DMS 273 (cell line): Measurements from ENCODE around the gene DOK1.

ENCODE experiments used
- DNase-seq: peaks from one replicate; lab custom pipeline; 2025; ENCODE audit not compliant: unreplicated experiment; lab: John Stamatoyannopoulos, UW

The DOK1 gene

DNA sequence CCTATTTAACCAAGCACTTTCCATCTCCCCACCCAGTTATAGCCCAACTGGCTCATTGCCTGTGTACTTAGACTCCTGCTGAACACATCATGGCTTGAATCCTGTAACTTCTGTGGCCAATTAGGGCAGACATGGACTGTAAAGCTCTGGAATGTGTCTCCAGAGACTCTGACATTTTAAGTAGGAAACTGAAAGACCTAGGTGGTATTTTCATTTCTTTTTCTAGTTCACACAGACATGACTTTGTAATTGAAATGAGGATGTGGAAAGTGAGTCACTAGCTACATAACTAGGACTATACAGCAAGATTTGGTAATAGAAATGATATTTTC, 12.2 kb downstream of the DOK1 start:
- no peak for DNase-seq

DNA sequence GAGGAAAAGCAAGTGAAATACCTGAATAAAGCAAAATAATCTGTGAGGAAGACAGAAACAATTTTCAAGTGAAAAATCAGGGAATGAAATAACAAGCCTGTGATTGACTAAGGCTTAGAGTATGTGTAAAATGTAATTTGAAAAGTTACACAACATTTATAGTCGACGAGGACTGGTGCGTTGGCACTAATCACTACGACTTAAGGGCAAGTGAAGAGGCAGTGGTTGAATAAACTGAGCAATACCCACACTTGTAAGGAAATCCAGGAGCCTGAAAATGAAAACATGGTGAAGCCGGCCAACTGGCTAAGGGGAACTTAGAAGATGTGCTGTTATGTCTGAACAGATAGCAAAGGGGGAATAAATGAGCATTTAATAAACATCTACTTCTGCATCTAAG, 13.4 kb downstream of the DOK1 start:
- no peak for DNase-seq

DNA sequence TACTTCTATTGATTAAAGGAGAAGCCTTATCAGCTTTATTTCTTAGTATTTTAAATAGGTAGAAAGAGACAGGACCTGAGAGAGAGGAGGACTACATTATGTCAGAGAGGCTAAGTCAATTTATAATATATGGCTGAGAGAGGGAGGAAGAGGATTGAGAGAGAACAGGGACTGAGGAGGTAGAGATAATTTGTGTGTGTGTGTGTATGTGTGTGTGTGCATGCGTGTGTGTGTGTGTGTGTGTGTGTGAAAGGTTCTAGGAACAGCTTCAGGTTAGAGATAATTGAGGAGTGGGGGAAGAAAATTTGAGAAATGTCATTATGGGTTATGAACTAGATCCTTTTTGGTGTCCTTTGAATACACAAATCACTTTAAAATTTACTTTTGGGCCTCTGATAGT, 15.2 kb downstream of the DOK1 start:
- no peak for DNase-seq

DNA sequence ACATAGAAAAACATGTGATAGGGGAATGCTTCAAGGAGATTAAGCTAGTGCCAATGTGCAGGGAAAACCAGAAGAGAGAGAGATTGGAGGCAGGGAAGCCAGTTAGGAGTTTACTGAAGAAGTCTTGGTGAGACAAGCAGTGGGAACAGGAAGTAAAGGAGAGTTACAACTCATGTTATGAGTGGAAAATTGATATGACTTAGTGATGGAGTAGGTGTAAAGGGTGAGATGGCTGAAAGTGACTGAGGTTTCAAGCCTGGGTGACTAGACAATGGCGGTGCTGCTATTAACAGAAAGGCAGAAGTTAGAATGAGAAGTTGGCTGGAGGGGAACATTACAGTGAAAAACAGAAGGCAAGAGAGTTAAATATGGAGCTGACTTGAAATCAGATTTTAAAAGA, 16.5 kb downstream of the DOK1 start:
- DNase-seq, result no peak

DNA sequence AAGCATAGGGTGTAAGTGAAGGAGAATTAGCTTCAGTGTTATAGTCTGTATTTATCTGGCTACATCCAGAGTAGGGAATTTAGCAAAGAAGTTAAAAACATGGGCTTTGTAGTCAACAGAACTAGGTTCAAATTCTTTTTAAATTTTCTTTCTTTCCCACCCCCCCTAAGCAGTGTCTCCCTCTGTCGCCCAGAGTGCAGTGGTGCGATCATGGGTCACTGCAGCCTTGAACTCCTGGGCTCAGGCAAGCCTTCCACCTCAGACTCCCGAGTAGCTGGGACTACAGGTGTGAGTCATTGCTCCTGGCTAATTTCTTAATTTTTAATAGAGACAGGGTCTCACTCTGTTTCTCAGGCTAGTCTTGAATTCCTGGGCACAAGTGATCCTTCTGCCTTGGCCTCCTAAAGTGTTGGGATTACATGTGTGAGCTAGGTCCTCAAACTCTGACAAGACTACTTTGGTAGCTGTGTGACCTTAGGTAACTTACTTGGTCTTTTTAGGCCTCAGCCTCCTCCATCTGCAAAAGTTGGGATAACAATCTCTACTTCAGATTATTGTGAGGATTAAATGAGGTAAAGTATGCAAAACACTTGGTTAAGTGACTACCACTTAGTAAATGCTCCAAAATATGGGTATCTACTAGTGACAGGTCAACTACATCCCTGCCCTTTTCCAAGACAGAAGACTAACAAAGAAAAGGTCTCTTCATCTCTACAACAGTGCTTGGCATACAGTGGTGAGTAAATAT, 17.8 kb downstream of the DOK1 start:
- no peak for DNase-seq

DNA sequence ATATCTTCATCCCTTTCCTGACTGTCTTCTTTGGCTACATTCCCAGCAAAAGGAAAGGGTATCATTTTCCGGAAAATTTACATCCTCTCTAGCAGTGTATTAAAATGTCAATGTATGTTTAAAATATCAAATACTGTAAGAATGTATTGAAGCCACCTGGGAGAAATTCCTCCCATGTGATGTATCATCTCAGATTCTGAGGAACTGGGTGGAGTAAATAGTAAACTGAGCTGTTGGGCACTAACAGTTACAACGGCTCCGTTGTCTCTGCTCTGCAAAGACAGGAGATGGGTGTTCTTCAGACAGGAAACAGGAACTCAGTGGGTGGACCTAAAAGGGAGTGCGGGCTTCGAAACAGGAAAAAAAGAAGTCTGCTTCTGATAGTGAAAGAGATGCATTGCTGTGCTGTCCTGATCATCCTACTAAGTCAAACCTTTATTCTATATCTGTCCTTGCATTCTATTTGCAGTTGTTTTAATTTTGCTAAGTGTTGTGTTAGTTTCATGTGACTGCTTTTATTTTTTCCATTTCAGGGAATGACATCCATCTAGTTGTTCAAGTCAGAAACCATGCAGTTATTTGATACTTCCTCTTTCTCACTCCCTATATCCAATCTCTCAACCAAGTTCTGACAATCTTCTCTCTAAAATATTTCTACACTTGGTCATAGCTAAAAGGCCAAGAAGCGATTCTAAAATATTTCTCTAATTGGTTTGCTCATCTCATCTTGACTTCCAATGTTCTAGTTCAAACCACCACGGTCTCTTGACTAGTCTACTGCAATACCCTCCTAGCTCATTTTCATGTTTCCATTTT, 19.4 kb downstream of the DOK1 start:
- no peak for DNase-seq

DNA sequence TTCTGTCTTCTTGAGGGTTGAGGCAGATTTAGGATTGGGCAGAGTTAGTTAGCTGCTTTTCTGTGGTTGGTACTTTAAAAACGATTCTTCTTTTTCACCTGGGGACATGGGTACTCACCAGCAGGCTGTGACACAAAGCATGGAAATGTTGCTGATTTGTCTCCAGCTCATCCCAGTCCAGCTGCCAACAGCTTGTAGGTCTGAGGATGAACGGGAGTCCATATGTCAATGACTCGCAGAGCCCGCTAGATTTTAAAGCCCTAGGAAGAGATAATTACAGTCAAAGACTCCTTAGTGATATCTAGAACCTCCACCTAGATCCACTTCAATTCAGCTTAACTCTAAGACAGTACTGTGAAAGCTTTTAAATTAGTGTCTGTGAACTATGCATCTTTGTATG, 20.8 kb downstream of the DOK1 start:
- peak; percentile 57 for DNase-seq

DNA sequence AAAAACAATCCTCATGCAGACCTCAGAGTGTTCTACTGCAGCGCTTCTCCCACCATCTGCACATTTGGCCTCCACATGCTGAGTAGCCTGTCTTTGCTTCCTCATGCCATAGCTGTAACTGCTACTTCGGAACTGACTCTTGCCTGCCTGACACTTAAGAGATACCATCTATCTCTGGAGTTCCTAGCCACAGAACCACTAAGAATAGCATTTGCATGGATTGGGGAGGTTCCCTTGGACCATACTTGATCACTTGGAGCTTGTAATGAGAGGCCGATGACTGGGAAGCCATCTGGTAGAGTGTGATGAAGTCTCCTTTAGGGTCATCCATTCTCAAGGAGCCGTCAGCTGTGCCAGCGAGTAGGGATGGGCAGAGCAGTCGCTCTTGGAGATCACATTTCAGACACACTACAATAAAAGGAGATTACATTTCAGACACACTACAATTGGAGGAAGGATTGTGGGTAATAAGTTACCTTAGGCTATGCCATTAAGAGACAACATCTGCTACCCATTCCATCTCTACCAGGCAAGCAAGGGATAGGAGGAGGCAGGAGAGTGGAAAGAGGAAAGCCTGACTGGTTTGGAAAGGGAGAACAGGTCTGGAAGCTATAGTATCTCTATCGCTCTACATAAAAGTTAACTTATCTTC, 21.8 kb downstream of the DOK1 start:
- peak; percentile 62 for DNase-seq

DNA sequence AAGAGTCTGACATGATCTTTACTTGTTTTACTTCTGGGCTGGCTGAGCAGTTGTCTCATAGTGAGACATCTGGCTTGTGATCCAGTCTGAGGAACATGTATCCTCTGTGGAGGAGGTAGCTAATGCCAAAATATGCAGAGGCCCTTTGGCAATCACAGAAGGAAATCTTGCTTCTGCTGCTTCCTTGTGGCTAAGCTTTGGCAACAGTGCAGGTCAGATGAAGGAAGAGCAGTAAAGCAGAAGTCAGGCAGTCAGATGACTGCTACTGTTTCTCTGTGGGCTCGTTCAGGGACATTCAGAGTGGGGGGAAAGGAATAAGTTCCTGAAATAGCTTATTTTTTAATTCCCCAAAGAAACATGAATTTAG, 22.3 kb downstream of the DOK1 start:
- DNase-seq, result peak; percentile 62

DNA sequence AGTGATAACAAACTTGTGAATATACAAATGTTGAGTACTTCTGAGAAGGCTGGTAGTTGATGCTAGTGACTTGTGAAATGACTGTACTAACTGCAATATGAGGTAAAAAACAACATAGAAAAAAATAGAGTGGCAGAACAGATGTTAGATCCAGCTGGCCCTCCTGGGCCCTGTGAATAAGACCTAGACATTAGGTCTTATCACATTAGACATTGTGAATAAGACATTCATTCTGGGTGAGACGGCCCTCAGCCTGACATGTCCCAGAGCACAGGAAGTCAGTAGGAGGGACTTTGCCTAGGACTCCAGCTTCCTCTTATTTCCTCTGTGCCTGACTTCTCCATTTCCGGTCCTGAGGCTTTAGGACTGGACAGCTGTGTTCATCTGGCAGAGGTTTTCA, 22.9 kb downstream of the DOK1 start:
- DNase-seq, result peak; percentile 80

DNA sequence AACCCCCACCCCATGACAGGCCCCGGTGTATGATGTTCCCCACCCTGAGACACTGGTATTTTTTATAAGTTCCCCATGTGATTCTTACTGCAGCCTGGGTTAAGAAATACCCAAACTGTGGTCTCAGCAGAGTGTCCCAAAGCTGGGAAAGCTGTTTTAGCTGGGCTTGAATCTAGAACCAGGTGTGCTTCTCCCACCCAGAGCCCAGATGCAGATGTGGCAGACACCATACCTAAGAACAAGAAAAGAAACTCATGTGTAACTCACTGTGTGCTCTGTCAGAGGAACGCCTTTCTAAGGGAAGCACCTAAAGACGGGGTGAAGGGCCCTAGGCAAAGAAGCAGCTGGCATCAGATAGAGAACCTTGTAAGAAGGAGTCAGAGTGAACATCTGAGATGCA, 23.9 kb downstream of the DOK1 start:
- no peak for DNase-seq

DNA sequence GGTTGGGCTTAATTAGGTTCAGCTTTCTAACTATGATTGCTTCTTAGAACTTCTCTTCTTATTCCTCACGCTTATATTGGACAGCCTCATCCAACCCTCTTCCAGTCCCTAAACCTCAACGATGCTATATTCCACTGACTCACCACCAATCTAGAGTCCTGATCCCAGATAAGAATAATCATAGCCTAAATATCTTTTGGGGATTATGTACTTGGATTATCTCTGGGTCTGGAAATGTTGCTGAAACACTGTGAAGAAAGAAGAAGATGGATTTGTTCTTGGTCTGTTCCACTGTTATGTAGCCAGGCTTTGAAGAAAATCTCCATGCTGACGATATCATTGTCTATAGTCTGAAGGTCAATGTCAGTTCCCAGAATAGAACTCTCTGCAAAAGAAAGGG, 26.9 kb downstream of the DOK1 start:
- DNase-seq, result no peak

DNA sequence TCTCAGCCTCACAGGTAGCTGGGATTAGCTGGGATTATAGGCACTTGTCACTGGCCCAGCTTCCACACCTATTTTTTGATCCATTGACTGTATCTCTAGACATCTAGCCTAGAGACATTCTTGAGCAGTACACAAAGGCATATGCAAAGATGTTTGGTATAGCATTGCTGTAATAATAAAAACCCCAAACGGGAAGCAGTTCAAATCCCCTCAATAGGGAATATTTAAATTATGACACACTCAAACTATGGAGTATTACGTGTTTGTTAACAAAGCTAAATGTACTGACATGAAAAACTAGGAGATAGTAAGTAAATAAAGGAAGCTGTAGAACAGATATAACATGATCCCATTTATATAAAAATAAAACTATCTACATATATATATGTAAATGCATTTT, 27.7 kb downstream of the DOK1 start:
- DNase-seq, result no peak

DNA sequence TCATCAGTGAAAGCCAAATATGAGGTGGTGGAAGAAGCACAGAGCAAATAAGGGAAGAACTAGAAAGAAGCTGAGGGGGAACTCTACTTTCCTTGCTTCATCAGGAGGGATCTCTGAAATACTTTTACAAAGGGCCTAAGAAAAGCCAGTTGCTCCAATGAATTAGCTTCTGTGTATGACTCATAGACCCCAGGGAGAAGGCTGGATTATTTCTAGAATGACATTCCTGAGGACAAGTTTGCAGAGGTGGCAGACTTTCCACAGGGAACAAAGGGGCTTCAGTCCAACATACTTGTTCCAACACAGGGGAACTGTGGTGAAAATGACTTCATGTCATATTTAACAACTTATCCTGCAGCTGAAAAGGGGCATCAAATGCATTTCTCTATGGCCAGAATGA, 29.0 kb downstream of the DOK1 start:
- DNase-seq, result peak; percentile 8

DNA sequence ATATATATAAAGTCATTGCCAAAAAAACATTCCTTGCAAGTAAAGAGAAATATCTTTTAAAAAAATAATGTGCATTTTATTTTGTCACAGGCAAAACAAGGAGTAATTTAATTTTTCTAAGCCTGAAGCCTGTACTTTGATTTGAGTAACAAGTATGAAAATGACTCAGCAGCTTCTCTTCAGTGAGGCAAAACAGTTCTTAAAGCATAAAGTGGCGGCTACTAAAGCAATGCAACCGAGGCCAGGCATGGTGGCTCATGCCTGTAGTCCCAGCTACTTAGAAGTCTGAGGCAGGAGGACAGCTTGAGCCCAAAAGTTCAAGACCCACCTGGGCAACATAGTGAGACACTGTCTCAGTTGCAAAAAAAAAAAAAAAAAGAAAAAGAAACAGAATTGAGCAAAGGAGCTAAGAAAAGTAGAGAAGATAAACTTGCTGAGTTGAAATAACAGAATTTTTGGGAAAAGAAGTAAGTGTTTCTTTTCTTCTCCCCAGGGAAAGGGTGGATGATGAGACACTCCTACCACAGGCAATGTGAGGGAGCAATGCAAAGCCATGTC, 29.6 kb downstream of the DOK1 start:
- no peak for DNase-seq

DNA sequence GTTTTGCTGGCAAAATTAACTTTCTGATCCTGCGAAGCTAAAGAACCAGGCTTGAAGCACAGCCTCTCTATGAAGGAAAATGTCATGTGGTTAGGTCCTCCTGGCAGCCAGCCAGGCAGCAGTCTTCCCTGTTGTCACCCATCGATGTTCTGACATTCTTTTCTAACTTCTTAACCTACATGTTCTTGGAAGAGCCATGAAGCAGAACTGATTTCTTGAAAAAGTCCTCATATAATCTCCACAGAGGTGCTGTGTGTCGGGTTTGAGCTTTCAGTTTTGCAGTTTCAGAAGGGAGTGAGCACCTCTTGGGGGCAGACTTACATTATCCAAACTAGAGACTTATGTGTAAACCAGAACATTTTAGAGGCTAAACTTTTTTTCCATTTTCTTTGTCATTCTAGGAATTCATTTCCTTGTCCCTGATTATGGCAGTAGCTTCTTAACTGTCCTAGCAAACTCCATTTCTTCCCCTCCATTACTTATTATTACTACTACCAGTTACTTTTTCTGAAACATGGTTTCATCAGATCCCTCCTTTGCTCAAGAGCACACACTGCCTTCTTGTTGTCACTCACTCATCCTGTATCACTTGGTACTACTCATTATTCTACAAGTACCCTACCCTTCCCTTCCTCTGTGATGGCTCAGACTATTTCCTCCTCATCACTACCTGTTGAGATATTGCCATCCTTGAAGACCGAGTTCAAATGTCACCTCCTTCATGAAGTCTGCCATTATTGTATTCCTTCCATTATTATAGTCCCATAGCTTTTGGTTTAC, 31.1 kb downstream of the DOK1 start:
- no peak for DNase-seq

DNA sequence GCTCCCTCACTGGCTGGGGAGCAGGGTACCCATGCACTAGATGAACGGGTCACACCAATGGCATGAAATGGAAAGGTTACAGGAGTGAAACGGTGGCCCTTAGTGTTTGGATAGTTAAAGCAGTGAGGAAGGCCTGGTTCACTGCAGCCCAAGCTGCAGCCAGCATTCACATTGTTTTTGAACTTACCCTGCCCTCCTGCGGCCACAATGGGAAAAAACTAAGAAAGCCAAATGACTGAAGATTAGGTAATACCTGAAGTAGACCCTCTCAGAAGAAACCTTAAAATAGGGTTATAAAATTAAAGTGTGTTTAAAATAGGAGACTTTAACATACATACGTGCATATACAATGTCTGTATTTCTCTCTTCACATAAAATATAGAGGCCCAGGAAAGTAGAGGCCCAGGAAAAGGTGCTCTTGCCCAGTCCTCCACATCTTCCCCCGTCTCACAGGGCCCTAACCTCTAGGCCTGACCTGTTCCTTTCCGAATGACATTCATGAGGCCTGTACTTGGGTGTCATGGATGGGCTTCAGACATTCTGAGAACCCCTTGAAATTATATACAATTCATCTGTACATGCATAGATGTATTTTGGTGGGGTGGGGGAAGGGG, 33.3 kb downstream of the DOK1 start:
- DNase-seq, result peak; percentile 80

DNA sequence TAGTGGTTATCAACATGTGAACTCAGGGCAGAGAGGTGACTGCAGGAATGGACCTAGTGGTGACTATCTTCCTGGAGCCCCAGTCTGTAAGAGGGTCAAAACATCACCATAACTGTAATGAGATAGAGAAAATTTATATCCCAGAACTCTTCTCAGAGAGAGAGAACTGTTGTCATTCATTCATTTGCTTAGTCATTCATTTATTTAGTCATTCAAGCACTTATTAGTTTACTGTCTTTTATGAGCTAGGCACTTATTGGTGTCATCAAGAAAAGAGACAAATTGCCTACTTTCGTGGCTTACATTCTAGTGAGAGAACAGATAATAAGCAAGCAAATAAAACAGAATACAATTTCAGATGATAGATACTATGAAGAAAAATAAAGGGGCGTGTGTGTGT, 34.1 kb downstream of the DOK1 start:
- DNase-seq, result no peak

DNA sequence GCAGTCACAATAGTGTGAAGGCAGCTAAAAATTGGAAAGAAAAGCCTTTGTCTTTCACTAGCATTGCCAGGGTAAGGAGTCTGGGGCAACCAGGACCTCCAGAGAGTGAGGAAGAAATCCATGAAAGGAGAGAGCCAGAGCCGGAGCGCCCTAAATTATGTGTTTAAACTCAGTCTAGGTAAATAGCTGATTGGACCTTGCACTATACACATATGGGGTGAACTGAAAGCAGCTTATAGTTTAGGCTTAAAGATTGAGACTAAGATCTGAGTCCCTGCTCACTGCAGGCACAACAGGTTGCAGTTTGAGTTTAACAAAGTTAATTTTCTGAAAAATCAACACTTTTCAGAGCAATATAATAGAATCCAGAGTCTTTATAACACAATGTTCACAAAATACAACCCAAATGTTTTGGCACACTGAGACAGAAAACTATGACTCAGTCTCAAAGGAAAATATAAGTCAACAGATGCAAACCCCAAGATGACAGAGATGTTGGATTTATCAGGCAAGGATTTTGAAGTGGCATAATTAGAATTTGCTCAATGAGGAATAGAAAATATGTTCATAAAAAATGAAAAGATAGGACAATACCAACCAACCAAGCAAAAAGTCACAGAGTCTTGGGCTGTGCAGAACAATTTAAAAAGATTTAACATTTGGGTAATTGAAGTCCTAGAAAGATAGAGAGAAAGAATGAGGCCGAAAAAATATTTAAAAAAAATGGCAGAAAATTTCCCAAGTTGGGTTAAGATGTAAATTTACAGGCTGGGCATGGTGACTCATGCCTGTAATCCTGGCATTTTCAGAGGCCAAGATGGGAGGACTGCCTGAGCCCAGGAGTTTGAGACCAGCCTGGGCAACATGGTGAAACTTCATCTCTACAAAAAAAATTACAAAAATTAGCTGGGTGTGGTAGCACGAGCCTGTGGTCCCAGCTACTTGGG, 39.6 kb downstream of the DOK1 start:
- no peak for DNase-seq

DNA sequence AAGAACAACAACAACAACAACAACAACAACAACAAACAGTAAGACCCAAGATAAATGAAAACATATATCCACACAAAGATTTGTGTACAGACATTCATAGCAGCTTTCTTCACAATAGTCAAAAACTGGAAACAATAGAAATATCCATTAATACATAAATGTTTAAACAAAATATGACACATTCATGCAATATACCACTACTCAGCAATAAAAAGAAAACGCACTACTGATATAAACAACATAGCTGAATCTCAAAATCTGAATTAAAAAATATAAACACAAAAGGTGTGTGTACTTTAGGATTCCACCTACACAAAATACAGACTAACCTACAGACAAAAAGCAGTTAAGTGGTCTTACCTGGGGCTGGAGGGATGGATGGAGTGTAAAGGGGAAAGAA, 42.1 kb downstream of the DOK1 start:
- no peak for DNase-seq
